H1 (cell line): ENCODE measurements around the gene PGAM5. TPM values are rescaled to one million over a fixed set of nuclear protein-coding genes. Genes with fewer than 3 reads are reported as not detected.

ENCODE experiments used
- CTCF ChIA-PET: fragments of 300-600 bp; sonication (Branson Sonifier 250); formaldehyde crosslinking; loops from one replicate; lab custom pipeline; 2021; ENCODE audit not compliant: partially characterized antibody; lab: Charles Lee
- POLR2A ChIA-PET: fragments of 300-600 bp; sonication (Branson Sonifier 250); formaldehyde crosslinking; loops from one replicate; lab custom pipeline; 2021; ENCODE audit warnings: inconsistent platforms; ENCODE audit not compliant: partially characterized antibody; lab: Charles Lee
- DNase-seq, 2 experiments: peaks; one replicate each; pipeline versions ENCODE4 v3.0.0 to v3.0.0-alpha.2; 2010 to 2022; ENCODE audit warnings: low spot score in 2 of 2, low read depth in 1 of 2, mixed read lengths in 1 of 2
- FAIRE-seq: peaks from 2 replicates; lab custom pipeline; 2011; peaks lifted over from hg19 to GRCh38; lab: Jason Lieb, UNC
- H2AFZ ChIP-seq: 2 replicates; pipeline ENCODE4 v1.8.1; 2012; ENCODE audit warnings: low read length, inconsistent platforms
- H2AK5ac ChIP-seq: 2 replicates; pipeline ENCODE4 v1.6.1; 2013; ENCODE audit warnings: low read depth, low read length
- H2BK120ac ChIP-seq: replicated peaks from 2 replicates; pipeline ENCODE3; 2013; ENCODE audit warnings: low read depth, low read length, inconsistent platforms
- H2BK12ac ChIP-seq: 2 replicates; pipeline ENCODE4 v1.6.1; 2013; ENCODE audit warnings: low read depth, low read length
- H2BK15ac ChIP-seq: 2 replicates; pipeline ENCODE4 v1.6.1; 2013; ENCODE audit warnings: low read length
- H2BK20ac ChIP-seq: 2 replicates; pipeline ENCODE4 v1.6.1; 2013; ENCODE audit warnings: low read length
- H2BK5ac ChIP-seq: 2 replicates; pipeline ENCODE4 v1.6.1; 2013; ENCODE audit warnings: low read depth, low read length
- H3K14ac ChIP-seq: 2 replicates; pipeline ENCODE4 v1.6.1; 2013; ENCODE audit warnings: inconsistent platforms; ENCODE audit not compliant: insufficient read length
- H3K18ac ChIP-seq: 2 replicates; pipeline ENCODE4 v1.6.1; 2013; ENCODE audit warnings: low read length; ENCODE audit errors: extremely low read depth
- H3K23ac ChIP-seq: 2 replicates; pipeline ENCODE4 v1.6.1; 2013; ENCODE audit warnings: inconsistent platforms; ENCODE audit not compliant: insufficient read length
- H3K23me2 ChIP-seq: 2 replicates; pipeline ENCODE4 v1.6.1; 2013; ENCODE audit warnings: low read depth, low read length
- H3K27ac ChIP-seq: 2 replicates; pipeline ENCODE4 v1.6.1; 2011; ENCODE audit warnings: low read depth, low read length, inconsistent platforms
- H3K27me3 ChIP-seq, 4 experiments: replicated peaks in 1 of 4; 1 replicate in 1 of 4; 2 replicates in 3 of 4; pipeline versions ENCODE4 v1.6.1 to v1.8.1; 2011 to 2013; ENCODE audit warnings: low read length in 3 of 4, mild to moderate bottlenecking in 3 of 4, inconsistent platforms in 2 of 4, mixed read lengths in 2 of 4, moderate library complexity in 1 of 4; ENCODE audit not compliant: control insufficient read depth in 3 of 4, insufficient read depth in 3 of 4; ENCODE audit errors: extremely low read depth in 1 of 4
- H3K36me3 ChIP-seq, 4 experiments: 2 replicates each; pipeline versions ENCODE4 v1.6.1 to v1.8.1; 2011 to 2013; ENCODE audit warnings: mild to moderate bottlenecking in 4 of 4, low read length in 3 of 4, moderate library complexity in 2 of 4, control low read depth in 1 of 4, inconsistent platforms in 1 of 4; ENCODE audit not compliant: insufficient read depth in 4 of 4, control insufficient read depth in 2 of 4
- H3K4ac ChIP-seq: replicated peaks from 2 replicates; pipeline ENCODE3; 2013; ENCODE audit warnings: low read length, low read depth, mixed read lengths, inconsistent platforms; ENCODE audit not compliant: insufficient read length
- H3K4me1 ChIP-seq, 4 experiments: replicated peaks in 1 of 4; 1 replicate in 1 of 4; 2 replicates in 3 of 4; pipeline versions ENCODE4 v1.6.1 to v1.8.1; 2011 to 2013; ENCODE audit warnings: low read length in 3 of 4, inconsistent platforms in 2 of 4, mixed read lengths in 1 of 4; ENCODE audit not compliant: insufficient read depth in 4 of 4, control insufficient read depth in 3 of 4
- H3K4me2 ChIP-seq, 2 experiments: 2 replicates each; pipeline versions ENCODE4 v1.6.1 to v1.8.1; 2011 to 2013; ENCODE audit warnings: low read depth in 2 of 2, low read length in 2 of 2, control low read depth in 1 of 2, inconsistent platforms in 1 of 2, mild to moderate bottlenecking in 1 of 2; ENCODE audit not compliant: insufficient read depth in 1 of 2
- H3K4me3 ChIP-seq, 4 experiments: fragments of 200-600, 300-600 bp in 1 of 4; sonication (generic), shearing (Covaris generic), sonication (Bioruptor Twin) in 1 of 4; 2 replicates each; pipeline versions ENCODE4 v1.5.1 to v1.8.1; 2011 to 2016; ENCODE audit warnings: low read length in 4 of 4, low read depth in 3 of 4, control low read depth in 2 of 4, inconsistent platforms in 2 of 4, mild to moderate bottlenecking in 2 of 4, mixed read lengths in 1 of 4, moderate library complexity in 1 of 4; ENCODE audit not compliant: insufficient read depth in 2 of 4; ENCODE audit errors: extremely low read depth in 1 of 4
- H3K56ac ChIP-seq: replicated peaks from 2 replicates; pipeline ENCODE3; 2013; ENCODE audit warnings: low read depth, mild to moderate bottlenecking, mixed read lengths, low read length, inconsistent platforms; ENCODE audit not compliant: insufficient read length
- H3K79me1 ChIP-seq: 2 replicates; pipeline ENCODE4 v1.6.1; 2013; ENCODE audit warnings: low read depth, low read length, control low read depth
- H3K79me2 ChIP-seq, 2 experiments: 2 replicates each; pipeline versions ENCODE4 v1.6.1 to v1.8.1; 2012 to 2013; ENCODE audit warnings: low read length in 2 of 2, mild to moderate bottlenecking in 2 of 2, inconsistent platforms in 1 of 2; ENCODE audit not compliant: insufficient read depth in 2 of 2, control insufficient read depth in 1 of 2
- H3K9ac ChIP-seq, 4 experiments: replicated peaks in 1 of 4; 1 replicate in 1 of 4; 2 replicates in 3 of 4; pipeline versions ENCODE4 v1.6.1 to v1.8.1; 2011 to 2013; ENCODE audit warnings: low read depth in 3 of 4, low read length in 3 of 4, control low read depth in 2 of 4, mild to moderate bottlenecking in 2 of 4, moderate library complexity in 2 of 4, inconsistent platforms in 1 of 4; ENCODE audit errors: extremely low read depth in 1 of 4
- H3K9me3 ChIP-seq, 2 experiments: 2 replicates each; pipeline versions ENCODE4 v1.6.1 to v1.8.1; 2012 to 2013; ENCODE audit warnings: mild to moderate bottlenecking in 2 of 2, moderate library complexity in 2 of 2, control low read depth in 1 of 2, inconsistent platforms in 1 of 2, low read depth in 1 of 2, low read length in 1 of 2, mixed read lengths in 1 of 2; ENCODE audit not compliant: insufficient read depth in 2 of 2
- H4K20me1 ChIP-seq, 2 experiments: replicated peaks in 1 of 2; 2 replicates each; pipeline versions ENCODE3 to v1.8.1; 2011 to 2013; ENCODE audit warnings: inconsistent platforms in 2 of 2, low read length in 2 of 2, mild to moderate bottlenecking in 1 of 2; ENCODE audit not compliant: insufficient read depth in 2 of 2, control insufficient read depth in 1 of 2
- H4K5ac ChIP-seq: 2 replicates; pipeline ENCODE4 v1.6.1; 2013; ENCODE audit warnings: low read length, low read depth, mixed read lengths, inconsistent platforms; ENCODE audit not compliant: insufficient read length
- H4K8ac ChIP-seq: 2 replicates; pipeline ENCODE4 v1.8.0; 2013; ENCODE audit warnings: mild to moderate bottlenecking, moderate library complexity, low read length, inconsistent platforms; ENCODE audit not compliant: insufficient read depth; ENCODE audit errors: extremely low read depth
- H4K91ac ChIP-seq: replicated peaks from 2 replicates; pipeline ENCODE3; 2013; ENCODE audit warnings: low read length, mixed read lengths, inconsistent platforms; ENCODE audit not compliant: insufficient read length
- BACH1 ChIP-seq: IDR thresholded peaks from 2 replicates; pipeline ENCODE4 v1.6.1; 2012; ENCODE audit warnings: low read length, improper control_type of control experiment
- CHD1 ChIP-seq: IDR thresholded peaks from 2 replicates; pipeline ENCODE4 v1.6.1; 2012; ENCODE audit warnings: low read depth, low read length, improper control_type of control experiment
- EP300 ChIP-seq, 2 experiments: IDR thresholded peaks; 1 replicate in 1 of 2; 2 replicates in 1 of 2; pipeline ENCODE4 v1.6.1; 2011 to 2012; ENCODE audit warnings: low read depth in 2 of 2, low read length in 2 of 2, mild to moderate bottlenecking in 2 of 2, borderline replicate concordance in 1 of 2, inconsistent platforms in 1 of 2, moderate library complexity in 1 of 2
- GABPA ChIP-seq: IDR thresholded peaks from 2 replicates; pipeline ENCODE4 v1.6.1; 2011; ENCODE audit warnings: mild to moderate bottlenecking, low read length, moderate library complexity, borderline replicate concordance; ENCODE audit not compliant: insufficient read depth
- HDAC6 ChIP-seq: IDR thresholded peaks from one replicate; pipeline ENCODE4 v1.7.1; 2012; ENCODE audit warnings: low read depth, mild to moderate bottlenecking, inconsistent platforms, low read length, moderate library complexity
- RXRA ChIP-seq: IDR thresholded peaks from 2 replicates; pipeline ENCODE4 v1.6.1; 2011; ENCODE audit warnings: low read depth, mild to moderate bottlenecking, low read length, moderate library complexity; ENCODE audit not compliant: insufficient read depth
- SIRT6 ChIP-seq: IDR thresholded peaks from one replicate; pipeline ENCODE4 v1.7.1; 2012; ENCODE audit warnings: low read length, inconsistent platforms
- WGBS, 2 experiments: shearing (Covaris generic) in 1 of 2; methylation state at CpG; one replicate each; pipeline versions ENCODE4 v1.1.6 to v1.1.7; 2013 to 2015; ENCODE audit warnings: low lambda C conversion rate in 2 of 2, mixed read lengths in 2 of 2, inconsistent platforms in 1 of 2, low coverage in 1 of 2, missing lambda C conversion rate in 1 of 2; ENCODE audit not compliant: insufficient replicate concordance in 2 of 2, insufficient coverage in 1 of 2, insufficient read length in 1 of 2; ENCODE audit errors: extremely low coverage in 1 of 2, missing lambda C conversion rate in 1 of 2; 5-methylcytosine and 5-hydroxymethylcytosine counted together
- polyA plus RNA-seq, 7 experiments: library from polyadenylated mRNA; depleted of rRNA in 3 of 7; stranded (reverse) in 5 of 7; unstranded in 2 of 7; fragments of >200 nt in 5 of 7; fragments of 200-250 nt in 2 of 7; gene quantifications; 1 replicate in 5 of 7; 2 replicates in 1 of 7; 4 replicates in 1 of 7; pipeline versions ENCODE4 v1.2.1 to v1.2.3, GENCODE V29; 2011 to 2013; ENCODE audit warnings: missing spikeins in 2 of 7, mixed read lengths in 2 of 7
- total RNA-seq: library from RNA; stranded (reverse); fragmentation: NEBNext Ultra II Directional; extraction: Animal tissue kit (Norgen Biotek cat#: 25700); gene quantifications from 2 replicates; pipeline ENCODE4 v1.2.1, GENCODE V29; 2021
- TF ChIP-seq, protein P1 (sequence below): IDR thresholded peaks from 2 replicates; pipeline ENCODE4 v1.6.1; 2012; ENCODE audit warnings: inconsistent platforms

Gene PGAM5
- total and polyA plus RNA-seq, 2 of the 8 experiments (the other 6 are each of a cell fraction or from before 2014, with no cell fraction given): 66.4 to 84.0 TPM

DNA sequence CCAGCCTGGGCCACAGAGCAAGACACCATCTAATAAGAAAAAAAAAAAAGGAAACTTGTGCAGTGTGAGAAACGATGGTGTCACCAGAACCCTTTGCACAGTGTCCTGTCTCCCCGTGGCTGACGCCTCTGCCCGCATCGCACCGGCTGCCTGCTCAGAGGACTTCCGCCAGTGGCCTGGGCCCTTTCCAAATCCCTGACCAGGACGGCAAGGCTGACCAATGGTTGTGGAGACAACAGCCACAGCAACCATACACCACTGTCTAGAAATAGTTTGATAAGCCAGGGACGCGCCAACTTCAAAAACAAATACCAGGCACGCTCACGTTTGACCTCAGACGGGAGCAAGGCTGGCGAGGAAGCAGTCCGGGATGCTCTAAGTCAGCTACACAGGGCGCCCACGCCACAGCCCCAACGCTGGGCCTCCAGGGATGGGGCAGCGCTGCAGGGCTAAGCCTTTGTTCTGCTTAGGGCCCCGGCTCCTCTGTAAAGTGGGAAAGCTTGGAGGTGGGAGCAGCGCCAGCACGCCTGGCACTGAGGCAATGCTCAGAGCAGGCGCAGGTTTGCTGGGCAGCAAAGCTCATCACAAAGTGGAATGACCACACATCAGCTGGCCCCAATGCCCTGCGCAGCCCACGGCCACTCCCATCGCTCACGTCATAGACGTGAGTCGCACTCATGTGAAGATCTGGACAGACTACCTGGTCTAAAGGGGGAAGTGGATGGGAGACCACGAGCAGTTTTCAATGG lies 12.5 kb downstream of the PGAM5 start:
- 91% methylated on average over 30 of the region's 30 CpGs; no CpG with 5 or more reads in 1 of the 2 experiments for WGBS, 2 experiments
- Histone ChIP-seq H2BK120ac (no peak overlapping the region), H2BK15ac (no peak overlapping the region), H2AFZ (no peak overlapping the region), H3K79me2 (no peaks in the 10 kb centered on the region), H4K8ac (no peak overlapping the region), H3K4ac (no peak overlapping the region), H3K36me3 (peaks cover 32 to 78% (median 54%) of the 10 kb centered on the region in 4 experiments), H3K4me3 (no peak overlapping the region), H2BK12ac (no peak overlapping the region), H3K4me2 (no peak overlapping the region), H3K27ac (no peak overlapping the region), H3K9ac (no peak overlapping the region), H3K79me1 (no peaks in the 10 kb centered on the region), H3K23ac (no peak overlapping the region), H3K18ac (no peak overlapping the region), H2BK20ac (no peak overlapping the region), H2BK5ac (no peak overlapping the region), H4K91ac (no peak overlapping the region), H3K4me1 (no peaks in the 10 kb centered on the region), H3K27me3 (no peaks in the 10 kb centered on the region; a peak in 1 of 7 replicates), H4K20me1 (peaks cover 3 to 22% of the 10 kb centered on the region in 2 experiments), H3K56ac (no peak overlapping the region), H3K9me3 (no peaks in the 10 kb centered on the region), H2AK5ac (no peak overlapping the region), H3K14ac (no peak overlapping the region), H3K23me2 (no peaks in the 10 kb centered on the region), H4K5ac (no peak overlapping the region)
- ChIA-PET CTCF (interaction anchor here (0.6 kb wide), 1 partner anchor 78 kb away, joined by 3 read pairs; no protein-coding TSS in a partner anchor), POLR2A (interaction anchor here (0.7 to 5.7 kb wide), 6 partner anchors 10 to 720 kb away, joined by 3 to 21 read pairs (median 3); partner anchors contain the start of gene PGAM5)
- FAIRE-seq: no peak
- no peak for DNase-seq
- TF ChIP-seq CHD1 (no peak), SIRT6 (no peak), RXRA (no peak), HDAC6 (no peak), EP300 (IDR thresholded peaks at IDR 0.05; ENCODE audit: borderline replicate concordance in 1 of 2, low read depth in 2 of 2, low read length in 2 of 2) (no peak), GABPA (no peak), BACH1 (no peak)
- TF ChIP-seq, protein P1, sequence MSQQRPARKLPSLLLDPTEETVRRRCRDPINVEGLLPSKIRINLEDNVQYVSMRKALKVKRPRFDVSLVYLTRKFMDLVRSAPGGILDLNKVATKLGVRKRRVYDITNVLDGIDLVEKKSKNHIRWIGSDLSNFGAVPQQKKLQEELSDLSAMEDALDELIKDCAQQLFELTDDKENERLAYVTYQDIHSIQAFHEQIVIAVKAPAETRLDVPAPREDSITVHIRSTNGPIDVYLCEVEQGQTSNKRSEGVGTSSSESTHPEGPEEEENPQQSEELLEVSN: no peak
